Heart left ventricle (tissue), 13 donors: ENCODE measurements around the gene TMEM132A.

Source experiments
- CTCF ChIP-seq, 12 donors: fragments of 200-600 bp; sonication (generic) in 4 of 12; IDR thresholded peaks; one replicate each; pipeline versions ENCODE4 v1.5.0 to v1.8.0; 2018 to 2022; ENCODE audit warnings: antibody characterized with exemption in 12 of 12, mild to moderate bottlenecking in 5 of 12
- POLR2A ChIP-seq, 2 donors: fragments of 450-650 bp; IDR thresholded peaks; one replicate each; pipeline ENCODE4 v1.6.1; 2017; ENCODE audit warnings: antibody characterized with exemption in 2 of 2, mild to moderate bottlenecking in 2 of 2, moderate library complexity in 2 of 2
- donor health status: ischemic (EF 13 %, LVEDD 7.1; RV severe dilation, severe dysfunction).
- donor health status: DM: no; HTN: yes; CAD: no.
- donor health status: DM: no; HTN: no; CAD: no.
- donor health status: ischemic (EF 25% LVEDD 6.9; RV normal size, moderate dysfunction).
- donor health status: ischemic (EF 25% LVEDD 5.7; RV mildly dilated, moderate dysfunction).
- donor health status: ischemic (EF 35%, LVEDD 5.7; RV mildly dilated, moderate dysfunction).
- donor health status: nonischemic (EF 11% LVEDD 7.7; RV severe dilation, severe dysfunction).
- donor health status: DM: yes; HTN: yes; CAD: no.
- donor health status: PGD.
- donor health status: ischemic (EF 29% LVEDD 5.4; RV normal size, mild dysfunction).
- donor health status: nonischemic (EF 23%, LVEDD 6.1; RV moderate dilation, normal function).

GRCh38 chr11:60937811-60938210, 13.6 kb downstream of the TMEM132A start:
- TF ChIP-seq CTCF (IDR thresholded peaks at IDR 0.05) (no peak), POLR2A (IDR thresholded peaks at IDR 0.05) (no peak)
